Nephron progenitor cell (in vitro differentiated cells): ENCODE measurements around the gene ACSL3.

Experiments used
- DNase-seq: peaks from one replicate; pipeline ENCODE4 v3.0.0; 2021
- H3K27ac Mint-ChIP-seq: 2 replicates; pipeline ENCODE4 v1.8.0; 2021; ENCODE audit warnings: mild to moderate bottlenecking, moderate library complexity, mixed read lengths
- H3K27me3 Mint-ChIP-seq: 2 replicates; pipeline ENCODE4 v1.8.0; 2021; ENCODE audit warnings: mild to moderate bottlenecking, low read depth, mixed read lengths; ENCODE audit not compliant: poor library complexity
- H3K36me3 Mint-ChIP-seq: 2 replicates; pipeline ENCODE4 v1.8.0; 2021; ENCODE audit warnings: low read depth, mixed read lengths
- H3K4me1 Mint-ChIP-seq: 2 replicates; pipeline ENCODE4 v1.8.0; 2021; ENCODE audit warnings: mixed read lengths
- H3K4me3 Mint-ChIP-seq: 2 replicates; pipeline ENCODE4 v1.8.0; 2021; ENCODE audit warnings: mild to moderate bottlenecking, moderate library complexity, mixed read lengths
- H3K9me3 Mint-ChIP-seq: 2 replicates; pipeline ENCODE4 v1.8.0; 2021; ENCODE audit warnings: mild to moderate bottlenecking, moderate library complexity, mixed read lengths
- CTCF ChIP-seq: fragments of 200-600 bp; sonication (generic); IDR thresholded peaks from 2 replicates; pipeline ENCODE4 v1.5.0; 2021; ENCODE audit warnings: antibody characterized with exemption

ACSL3 gene

GRCh38 chr2:222950638-222951285 lies 89.9 kb downstream of the ACSL3 start:
- Mint-ChIP-seq H3K36me3 (no peaks in the 10 kb centered on the region), H3K27ac (peak overlapping the region; percentile 21), H3K9me3 (no peaks in the 10 kb centered on the region), H3K4me3 (no peak overlapping the region), H3K27me3 (peaks cover 3% of the 10 kb centered on the region), H3K4me1 (peaks cover 13% of the 10 kb centered on the region)
- no peak for DNase-seq
- TF ChIP-seq CTCF: no peak

GRCh38 chr2:222952204-222952603 lies 91.4 kb downstream of the ACSL3 start:
- Mint-ChIP-seq H3K9me3 (peaks cover 5% of the 10 kb centered on the region), H3K27me3 (peaks cover 3% of the 10 kb centered on the region), H3K4me1 (peaks cover 13% of the 10 kb centered on the region), H3K36me3 (no peaks in the 10 kb centered on the region), H3K4me3 (no peak overlapping the region), H3K27ac (no peak overlapping the region)
- TF ChIP-seq CTCF: no peak
- DNase-seq: no peak

- no peak overlapping the region for H3K27ac Mint-ChIP-seq
- peaks cover 6% of the 10 kb centered on the region for H3K27me3 Mint-ChIP-seq
- DNase-seq: no peak
- peaks cover 5% of the 10 kb centered on the region for H3K9me3 Mint-ChIP-seq
- no peak overlapping the region for H3K4me3 Mint-ChIP-seq
- no peak for TF ChIP-seq CTCF
- H3K36me3 Mint-ChIP-seq: no peaks in the 10 kb centered on the region
- H3K4me1 Mint-ChIP-seq: peaks cover 6% of the 10 kb centered on the region
These were observed 94.2 kb downstream of the ACSL3 start for GRCh38 chr2:222955008-222955407.

GRCh38 chr2:222959358-222959757 lies 98.5 kb downstream of the ACSL3 start:
- Mint-ChIP-seq H3K9me3 (peaks cover 11% of the 10 kb centered on the region), H3K36me3 (no peaks in the 10 kb centered on the region), H3K4me3 (no peak overlapping the region), H3K4me1 (no peaks in the 10 kb centered on the region), H3K27me3 (peaks cover 10% of the 10 kb centered on the region), H3K27ac (no peak overlapping the region)
- TF ChIP-seq CTCF: no peak
- DNase-seq: no peak

- Mint-ChIP-seq H3K36me3 (no peaks in the 10 kb centered on the region), H3K27me3 (peaks cover 10% of the 10 kb centered on the region), H3K4me3 (no peak overlapping the region), H3K4me1 (no peaks in the 10 kb centered on the region), H3K27ac (no peak overlapping the region), H3K9me3 (peaks cover 11% of the 10 kb centered on the region)
- DNase-seq: no peak
- TF ChIP-seq CTCF: no peak
These were observed 99.3 kb downstream of the ACSL3 start for GRCh38 chr2:222960126-222960525.

GRCh38 chr2:222963641-222964040 lies 102.8 kb downstream of the ACSL3 start:
- no peak for DNase-seq
- Mint-ChIP-seq H3K4me3 (no peak overlapping the region), H3K36me3 (no peaks in the 10 kb centered on the region), H3K27ac (no peak overlapping the region), H3K4me1 (no peaks in the 10 kb centered on the region), H3K9me3 (peaks cover 6% of the 10 kb centered on the region), H3K27me3 (peaks cover 12% of the 10 kb centered on the region)
- no peak for TF ChIP-seq CTCF
